Measurements from ENCODE around the gene U2AF1L4.

GRCh38 chr19:35710784-35711723 is 34.2 kb downstream of the U2AF1L4 start:
- no peak for TF ChIP-seq POLR2A (IDR thresholded peaks at IDR 0.05)
- TF ChIP-seq CTCF (IDR thresholded peaks at IDR 0.05), result no peak
